Effector memory CD8-positive, alpha-beta T cell (primary cell): ENCODE results near the gene ZNF407.

Source experiments
- ATAC-seq: fragments of 150-1000 bp; cut with Tn5 transposase; replicated peaks from 2 replicates; pipeline ENCODE4 v1.10.0; 2021; ENCODE audit warnings: mild to moderate bottlenecking, moderate library complexity
- DNase-seq, 3 experiments: peaks; one replicate each; pipeline ENCODE4 v3.0.0; 2021
- H3K27ac Mint-ChIP-seq, 2 donors: one replicate each; pipeline ENCODE4 v1.8.0; 2022; ENCODE audit warnings: mild to moderate bottlenecking in 2 of 2, mixed read lengths in 2 of 2, moderate library complexity in 2 of 2
- H3K27me3 Mint-ChIP-seq, 2 donors: one replicate each; pipeline ENCODE4 v1.8.0; 2022; ENCODE audit warnings: mixed read lengths in 2 of 2
- H3K36me3 Mint-ChIP-seq: one replicate; pipeline ENCODE4 v1.8.0; 2022; ENCODE audit warnings: mild to moderate bottlenecking, moderate library complexity, mixed read lengths; ENCODE audit not compliant: insufficient read depth
- H3K4me1 Mint-ChIP-seq, 2 donors: one replicate each; pipeline ENCODE4 v1.8.0; 2022; ENCODE audit warnings: low read depth in 2 of 2, mixed read lengths in 2 of 2
- H3K4me3 Mint-ChIP-seq, 2 donors: one replicate each; pipeline ENCODE4 v1.8.0; 2022; ENCODE audit warnings: mild to moderate bottlenecking in 2 of 2, mixed read lengths in 2 of 2, moderate library complexity in 2 of 2
- H3K9me3 Mint-ChIP-seq, 2 donors: one replicate each; pipeline ENCODE4 v1.8.0; 2022; ENCODE audit warnings: mixed read lengths in 2 of 2

ZNF407 gene

GRCh38 chr18:74638210-74638609 lies 40.5 kb downstream of the ZNF407 start:
- peaks cover 0 to 7% of the 10 kb centered on the region in 2 donors for H3K4me1 Mint-ChIP-seq
- DNase-seq (no peak), ATAC-seq (no peak)
- no peak overlapping the region for H3K27ac Mint-ChIP-seq
- H3K9me3 Mint-ChIP-seq, result no peaks in the 10 kb centered on the region
- H3K36me3 Mint-ChIP-seq, result peaks cover 4% of the 10 kb centered on the region
- no peaks in the 10 kb centered on the region for H3K27me3 Mint-ChIP-seq
- H3K4me3 Mint-ChIP-seq, result no peak overlapping the region

GRCh38 chr18:74644713-74645112 lies 47.0 kb downstream of the ZNF407 start:
- Mint-ChIP-seq H3K9me3 (no peaks in the 10 kb centered on the region), H3K36me3 (no peaks in the 10 kb centered on the region), H3K27ac (no peak overlapping the region), H3K27me3 (no peaks in the 10 kb centered on the region), H3K4me1 (peaks cover 5% of the 10 kb centered on the region in 2 donors), H3K4me3 (no peak overlapping the region)
- DNase-seq, result no peak
- ATAC-seq, result no peak

GRCh38 chr18:74645679-74646078 lies 48.0 kb downstream of the ZNF407 start:
- H3K9me3 Mint-ChIP-seq, result no peaks in the 10 kb centered on the region
- no peak for ATAC-seq
- peaks cover 5% of the 10 kb centered on the region in 2 donors for H3K4me1 Mint-ChIP-seq
- DNase-seq, result no peak
- no peaks in the 10 kb centered on the region for H3K36me3 Mint-ChIP-seq
- H3K27ac Mint-ChIP-seq, result peak overlapping the region in 1 of 2 donors; percentile 2
- no peaks in the 10 kb centered on the region for H3K27me3 Mint-ChIP-seq
- H3K4me3 Mint-ChIP-seq, result no peak overlapping the region

GRCh38 chr18:74651327-74652128 lies 53.9 kb downstream of the ZNF407 start:
- Mint-ChIP-seq H3K4me1 (peaks cover 0 to 3% of the 10 kb centered on the region in 2 donors), H3K27me3 (no peaks in the 10 kb centered on the region), H3K27ac (peak overlapping the region in 1 of 2 donors; percentile 5), H3K4me3 (no peak overlapping the region), H3K9me3 (no peaks in the 10 kb centered on the region), H3K36me3 (no peaks in the 10 kb centered on the region)
- ATAC-seq, result no peak
- no peak for DNase-seq

GRCh38 chr18:74652392-74652988 lies 54.8 kb downstream of the ZNF407 start:
- ATAC-seq, result peak; percentile 44
- peaks cover 0 to 3% of the 10 kb centered on the region in 2 donors for H3K4me1 Mint-ChIP-seq
- H3K36me3 Mint-ChIP-seq, result no peaks in the 10 kb centered on the region
- H3K4me3 Mint-ChIP-seq, result no peak overlapping the region
- DNase-seq, result peak in 2 of 3 experiments; percentile 6 to 11
- no peaks in the 10 kb centered on the region for H3K9me3 Mint-ChIP-seq
- H3K27me3 Mint-ChIP-seq, result no peaks in the 10 kb centered on the region
- H3K27ac Mint-ChIP-seq, result no peak overlapping the region

- DNase-seq (no peak), ATAC-seq (no peak)
- H3K4me1 Mint-ChIP-seq, result peaks cover 0 to 3% of the 10 kb centered on the region in 2 donors
- no peaks in the 10 kb centered on the region for H3K36me3 Mint-ChIP-seq
- H3K27ac Mint-ChIP-seq, result no peak overlapping the region
- no peaks in the 10 kb centered on the region for H3K9me3 Mint-ChIP-seq
- no peak overlapping the region for H3K4me3 Mint-ChIP-seq
- no peaks in the 10 kb centered on the region for H3K27me3 Mint-ChIP-seq
These were observed 57.0 kb downstream of the ZNF407 start for GRCh38 chr18:74654638-74655037.

- ATAC-seq, result no peak
- Mint-ChIP-seq H3K4me3 (no peak overlapping the region), H3K9me3 (no peaks in the 10 kb centered on the region), H3K36me3 (no peaks in the 10 kb centered on the region), H3K4me1 (peaks cover 7 to 10% of the 10 kb centered on the region in 2 donors), H3K27ac (no peak overlapping the region), H3K27me3 (no peaks in the 10 kb centered on the region)
- DNase-seq, result no peak
These were observed 63.3 kb downstream of the ZNF407 start for GRCh38 chr18:74661008-74661407.

- H3K4me3 Mint-ChIP-seq, result no peak overlapping the region
- peaks cover 12 to 14% of the 10 kb centered on the region in 2 donors for H3K4me1 Mint-ChIP-seq
- no peak for DNase-seq
- H3K27ac Mint-ChIP-seq, result no peak overlapping the region
- ATAC-seq, result no peak
- H3K36me3 Mint-ChIP-seq, result no peaks in the 10 kb centered on the region
- H3K27me3 Mint-ChIP-seq, result no peaks in the 10 kb centered on the region
- no peaks in the 10 kb centered on the region for H3K9me3 Mint-ChIP-seq
These were observed 64.0 kb downstream of the ZNF407 start for GRCh38 chr18:74661691-74662090.

GRCh38 chr18:74662622-74663021 lies 65.0 kb downstream of the ZNF407 start:
- ATAC-seq (no peak), DNase-seq (no peak)
- Mint-ChIP-seq H3K4me1 (peaks cover 14 to 15% of the 10 kb centered on the region in 2 donors), H3K27ac (no peak overlapping the region), H3K9me3 (no peaks in the 10 kb centered on the region), H3K36me3 (no peaks in the 10 kb centered on the region), H3K27me3 (no peaks in the 10 kb centered on the region), H3K4me3 (no peak overlapping the region)

GRCh38 chr18:74665346-74665745 lies 67.7 kb downstream of the ZNF407 start:
- no peaks in the 10 kb centered on the region for H3K9me3 Mint-ChIP-seq
- H3K4me1 Mint-ChIP-seq, result peaks cover 14 to 15% of the 10 kb centered on the region in 2 donors
- H3K27ac Mint-ChIP-seq, result no peak overlapping the region
- DNase-seq, result no peak
- no peaks in the 10 kb centered on the region for H3K36me3 Mint-ChIP-seq
- no peaks in the 10 kb centered on the region for H3K27me3 Mint-ChIP-seq
- H3K4me3 Mint-ChIP-seq, result no peak overlapping the region
- ATAC-seq, result no peak

GRCh38 chr18:74665905-74666304 lies 68.2 kb downstream of the ZNF407 start:
- H3K27ac Mint-ChIP-seq, result no peak overlapping the region
- no peaks in the 10 kb centered on the region for H3K36me3 Mint-ChIP-seq
- no peak overlapping the region for H3K4me3 Mint-ChIP-seq
- ATAC-seq (no peak), DNase-seq (no peak)
- H3K9me3 Mint-ChIP-seq, result no peaks in the 10 kb centered on the region
- peaks cover 14 to 15% of the 10 kb centered on the region in 2 donors for H3K4me1 Mint-ChIP-seq
- no peaks in the 10 kb centered on the region for H3K27me3 Mint-ChIP-seq

- Mint-ChIP-seq H3K4me3 (no peak overlapping the region), H3K36me3 (peaks cover 2% of the 10 kb centered on the region), H3K9me3 (no peaks in the 10 kb centered on the region), H3K27me3 (no peaks in the 10 kb centered on the region), H3K27ac (no peak overlapping the region), H3K4me1 (peaks cover 14 to 15% of the 10 kb centered on the region in 2 donors)
- ATAC-seq, result no peak
- DNase-seq, result no peak
These were observed 71.6 kb downstream of the ZNF407 start for GRCh38 chr18:74669136-74669798.

- Mint-ChIP-seq H3K27me3 (no peaks in the 10 kb centered on the region), H3K4me3 (no peak overlapping the region), H3K9me3 (no peaks in the 10 kb centered on the region), H3K4me1 (peaks cover 0 to 2% of the 10 kb centered on the region in 2 donors), H3K27ac (no peak overlapping the region), H3K36me3 (peaks cover 11% of the 10 kb centered on the region)
- DNase-seq, result no peak
- ATAC-seq, result no peak
These were observed 74.7 kb downstream of the ZNF407 start for GRCh38 chr18:74672371-74672770.

GRCh38 chr18:74674487-74674886 lies 76.8 kb downstream of the ZNF407 start:
- ATAC-seq (no peak), DNase-seq (no peak)
- Mint-ChIP-seq H3K27ac (no peak overlapping the region), H3K4me3 (no peak overlapping the region), H3K9me3 (no peaks in the 10 kb centered on the region), H3K27me3 (no peaks in the 10 kb centered on the region), H3K4me1 (peaks cover 8 to 9% of the 10 kb centered on the region in 2 donors), H3K36me3 (peaks cover 13% of the 10 kb centered on the region)
